Adrenal gland (tissue), 5 donors: ENCODE measurements around the gene NFATC1.
"Not testable (repeated sequence)": the region's sequence is repeated elsewhere in the genome, so short reads cannot be mapped to it uniquely, and the experiment has no call there.

Experiments used
- POLR2A ChIP-seq, 2 donors: fragments of 450-650 bp; IDR thresholded peaks; one replicate each; pipeline ENCODE4 v1.6.1; 2017; ENCODE audit warnings: antibody characterized with exemption in 2 of 2, mild to moderate bottlenecking in 2 of 2, moderate library complexity in 1 of 2
- TF ChIP-seq, protein P1 (sequence below), 6 experiments: fragments of 450-650 bp in 4 of 6; fragments of 200-600 bp in 2 of 6; sonication (generic) in 1 of 6; IDR thresholded peaks; 1 replicate in 5 of 6; 2 replicates in 1 of 6; pipeline versions ENCODE4 v1.5.1 to v1.8.0; 2016 to 2021; ENCODE audit warnings: antibody characterized with exemption in 6 of 6, mild to moderate bottlenecking in 2 of 6, moderate library complexity in 1 of 6
- donor health status: DM: no; HTN: no; CAD: no.

DNA sequence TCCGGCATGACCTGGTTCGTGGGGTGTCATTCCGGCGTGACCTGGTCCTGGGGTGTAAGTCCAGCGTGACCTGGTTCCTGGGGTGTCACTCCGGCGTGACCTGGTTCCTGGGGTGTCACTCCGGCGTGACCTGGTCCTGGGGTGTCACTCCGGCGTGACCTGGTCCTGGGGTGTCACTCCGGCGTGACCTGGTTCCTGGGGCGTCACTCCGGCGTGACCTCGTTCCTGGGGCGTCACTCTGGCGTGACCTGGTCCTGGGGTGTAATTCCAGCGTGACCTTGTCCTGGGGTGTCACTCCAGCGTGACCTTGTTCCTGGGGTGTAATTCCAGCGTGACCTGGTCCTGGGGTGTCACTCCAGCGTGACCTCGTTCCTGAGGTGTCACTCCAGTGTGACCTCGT lies 87.7 kb downstream of the NFATC1 start:
- TF ChIP-seq, protein P1, sequence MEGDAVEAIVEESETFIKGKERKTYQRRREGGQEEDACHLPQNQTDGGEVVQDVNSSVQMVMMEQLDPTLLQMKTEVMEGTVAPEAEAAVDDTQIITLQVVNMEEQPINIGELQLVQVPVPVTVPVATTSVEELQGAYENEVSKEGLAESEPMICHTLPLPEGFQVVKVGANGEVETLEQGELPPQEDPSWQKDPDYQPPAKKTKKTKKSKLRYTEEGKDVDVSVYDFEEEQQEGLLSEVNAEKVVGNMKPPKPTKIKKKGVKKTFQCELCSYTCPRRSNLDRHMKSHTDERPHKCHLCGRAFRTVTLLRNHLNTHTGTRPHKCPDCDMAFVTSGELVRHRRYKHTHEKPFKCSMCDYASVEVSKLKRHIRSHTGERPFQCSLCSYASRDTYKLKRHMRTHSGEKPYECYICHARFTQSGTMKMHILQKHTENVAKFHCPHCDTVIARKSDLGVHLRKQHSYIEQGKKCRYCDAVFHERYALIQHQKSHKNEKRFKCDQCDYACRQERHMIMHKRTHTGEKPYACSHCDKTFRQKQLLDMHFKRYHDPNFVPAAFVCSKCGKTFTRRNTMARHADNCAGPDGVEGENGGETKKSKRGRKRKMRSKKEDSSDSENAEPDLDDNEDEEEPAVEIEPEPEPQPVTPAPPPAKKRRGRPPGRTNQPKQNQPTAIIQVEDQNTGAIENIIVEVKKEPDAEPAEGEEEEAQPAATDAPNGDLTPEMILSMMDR (IDR thresholded peaks at IDR 0.05): not testable (repeated sequence)
- TF ChIP-seq POLR2A (IDR thresholded peaks at IDR 0.05): not testable (repeated sequence)
